Left lung (tissue), 10 donors: ENCODE measurements around the gene GRAMD2B. TPM values are rescaled to one million over a fixed set of nuclear protein-coding genes. Genes with fewer than 3 reads are reported as not detected.

Experiments
- ATAC-seq: fragments of 200-7000 bp; cut with Tn5 transposase; one replicate; pipeline ENCODE4 v1.9.1; 2020; ENCODE audit warnings: moderate library complexity
- DNase-seq, 4 donors: peaks; one replicate each; pipeline ENCODE4 v3.0.0-alpha.2; 2013 to 2020
- H3K27ac ChIP-seq, 2 donors: fragments of 200-600 bp; sonication (generic) in 1 of 2; one replicate each; pipeline versions ENCODE4 v1.5.0 to v1.8.0; 2020 to 2021
- H3K27me3 ChIP-seq, 2 donors: fragments of 200-600 bp; sonication (generic) in 1 of 2; one replicate each; pipeline versions ENCODE4 v1.5.0 to v1.8.0; 2020 to 2021
- H3K36me3 ChIP-seq, 2 donors: fragments of 200-600 bp; sonication (generic) in 1 of 2; one replicate each; pipeline versions ENCODE4 v1.5.0 to v1.8.0; 2020 to 2021
- H3K4me1 ChIP-seq, 2 donors: fragments of 200-600 bp; one replicate each; pipeline ENCODE4 v1.8.0; 2021
- H3K4me3 ChIP-seq, 2 donors: fragments of 200-600 bp; sonication (generic) in 1 of 2; one replicate each; pipeline versions ENCODE4 v1.5.0 to v1.8.0; 2020 to 2021; ENCODE audit warnings: mild to moderate bottlenecking in 1 of 2
- H3K9me3 ChIP-seq, 2 donors: fragments of 200-600 bp; sonication (generic) in 1 of 2; one replicate each; pipeline versions ENCODE4 v1.5.0 to v1.8.0; 2020 to 2021
- CTCF ChIP-seq, 2 donors: fragments of 200-600 bp; sonication (generic) in 1 of 2; IDR thresholded peaks; one replicate each; pipeline versions ENCODE4 v1.5.0 to v1.8.0; 2021; ENCODE audit warnings: antibody characterized with exemption in 2 of 2
- intact Hi-C, 2 donors: fragments of 100-400 bp; cut with DNase I; formaldehyde crosslinking; loops; one replicate each; pipeline versions ENCODE4 v1.11.2 to v1.14.2; 2022
- polyA plus RNA-seq, 6 donors: library from polyadenylated mRNA; unstranded; fragments of 120-200 nt; gene quantifications; one replicate each; pipeline ENCODE4 v1.2.1, GENCODE V29; 2013; ENCODE audit not compliant: insufficient read length in 6 of 6
- total RNA-seq, 2 donors: library from RNA; stranded (reverse); fragmentation: NEBNext Ultra II Directional; extraction: Animal tissue kit (Norgen Biotek cat#: 25700); gene quantifications; one replicate each; pipeline ENCODE4 v1.2.1, GENCODE V29; 2021
- donor health status: DM: no; HTN: yes; CAD: no.
- donor health status: DM: no; HTN: no; CAD: no.

Gene GRAMD2B
- total and polyA plus RNA-seq, 8 donors = 9.8 to 19.2 (median 11.6) TPM

- DNase-seq (no peak), ATAC-seq (no peak)
- no peak for TF ChIP-seq CTCF (IDR thresholded peaks at IDR 0.05)
- Histone ChIP-seq H3K27ac (peak overlapping the region in 1 of 2 donors; percentile 17), H3K4me3 (no peak overlapping the region), H3K4me1 (peaks cover 18 to 20% of the 10 kb centered on the region in 2 donors), H3K27me3 (no peaks in the 10 kb centered on the region), H3K9me3 (no peaks in the 10 kb centered on the region), H3K36me3 (no peaks in the 10 kb centered on the region)
- intact Hi-C loops = no loop called here
Measured at GRCh38 chr5:126521130-126521529, 97.9 kb downstream of the GRAMD2B start.

GRCh38 chr5:126523818-126524510 is 100.8 kb downstream of the GRAMD2B start:
- peak overlapping the region; percentile 5 to 74 for H3K27ac ChIP-seq
- peaks cover 18 to 20% of the 10 kb centered on the region in 2 donors for H3K4me1 ChIP-seq
- no peaks in the 10 kb centered on the region for H3K9me3 ChIP-seq
- intact Hi-C loops = no loop called here
- no peak for TF ChIP-seq CTCF (IDR thresholded peaks at IDR 0.05)
- DNase-seq = no peak
- no peak overlapping the region for H3K4me3 ChIP-seq
- peak; percentile 68 for ATAC-seq
- H3K36me3 ChIP-seq = no peaks in the 10 kb centered on the region
- H3K27me3 ChIP-seq = no peaks in the 10 kb centered on the region

GRCh38 chr5:126525630-126526245 is 102.5 kb downstream of the GRAMD2B start:
- Histone ChIP-seq H3K36me3 (no peaks in the 10 kb centered on the region), H3K4me1 (peaks cover 7 to 8% of the 10 kb centered on the region in 2 donors), H3K9me3 (no peaks in the 10 kb centered on the region), H3K27me3 (no peaks in the 10 kb centered on the region), H3K4me3 (no peak overlapping the region), H3K27ac (peak overlapping the region in 1 of 2 donors; percentile 53)
- no peak for TF ChIP-seq CTCF (IDR thresholded peaks at IDR 0.05)
- ATAC-seq (peak; percentile 50), DNase-seq (peak in 1 of 4 donors; percentile 69)
- intact Hi-C loops = no loop called here

GRCh38 chr5:126526493-126526892 is 103.3 kb downstream of the GRAMD2B start:
- Histone ChIP-seq H3K27ac (no peak overlapping the region), H3K4me1 (peaks cover 7 to 8% of the 10 kb centered on the region in 2 donors), H3K9me3 (no peaks in the 10 kb centered on the region), H3K4me3 (no peak overlapping the region), H3K36me3 (no peaks in the 10 kb centered on the region), H3K27me3 (no peaks in the 10 kb centered on the region)
- intact Hi-C loops = no loop called here
- no peak for TF ChIP-seq CTCF (IDR thresholded peaks at IDR 0.05)
- DNase-seq (no peak), ATAC-seq (no peak)

- no peak overlapping the region for H3K4me3 ChIP-seq
- peaks cover 7 to 8% of the 10 kb centered on the region in 2 donors for H3K4me1 ChIP-seq
- intact Hi-C loops = no loop called here
- no peak for DNase-seq
- no peak for TF ChIP-seq CTCF (IDR thresholded peaks at IDR 0.05)
- H3K36me3 ChIP-seq = no peaks in the 10 kb centered on the region
- no peak overlapping the region for H3K27ac ChIP-seq
- no peaks in the 10 kb centered on the region for H3K27me3 ChIP-seq
- no peak for ATAC-seq
- no peaks in the 10 kb centered on the region for H3K9me3 ChIP-seq
Measured at GRCh38 chr5:126527158-126527557, 103.9 kb downstream of the GRAMD2B start.
